Stomach (tissue), 9 donors: ENCODE results near the gene PCNT. TPM values are rescaled to one million over a fixed set of nuclear protein-coding genes. Genes with fewer than 3 reads are reported as not detected.

ENCODE experiments used
- DNase-seq, 2 donors: peaks; one replicate each; pipeline versions ENCODE4 v3.0.0 to v3.0.0-alpha.2; 2013 to 2019
- H3K27ac ChIP-seq, 5 donors: fragments of 200-600 bp in 4 of 5; sonication (generic) in 4 of 5; one replicate each; pipeline ENCODE4 v1.5.1; 2013 to 2019; ENCODE audit warnings: mild to moderate bottlenecking in 1 of 5, moderate library complexity in 1 of 5
- H3K27me3 ChIP-seq, 3 donors: fragments of 200-600 bp; sonication (generic); one replicate each; pipeline ENCODE4 v1.5.1; 2017 to 2019; ENCODE audit warnings: mixed run types in 1 of 3
- H3K36me3 ChIP-seq, 4 donors: fragments of 200-600 bp; sonication (generic); 1 replicate in 3 of 4; 2 replicates in 1 of 4; pipeline ENCODE4 v1.5.1; 2016 to 2019
- H3K4me1 ChIP-seq, 4 donors: fragments of 200-600 bp; sonication (generic); one replicate each; pipeline ENCODE4 v1.5.1; 2016 to 2019
- H3K4me3 ChIP-seq, 4 donors: fragments of 200-600 bp; sonication (generic) in 3 of 4; one replicate each; pipeline ENCODE4 v1.5.1; 2016 to 2019; ENCODE audit warnings: mild to moderate bottlenecking in 1 of 4
- H3K9me3 ChIP-seq, 4 donors: fragments of 200-600 bp; sonication (generic); one replicate each; pipeline ENCODE4 v1.5.1; 2016 to 2019
- EP300 ChIP-seq: sonication (generic); formaldehyde crosslinking; IDR thresholded peaks from one replicate; pipeline ENCODE4 v1.6.1; 2017; ENCODE audit warnings: antibody characterized with exemption
- POLR2A ChIP-seq, 4 donors: fragments of 450-650 bp; IDR thresholded peaks; one replicate each; pipeline ENCODE4 v1.6.1; 2016; ENCODE audit warnings: antibody characterized with exemption in 4 of 4, control low read depth in 2 of 4, mild to moderate bottlenecking in 1 of 4, moderate library complexity in 1 of 4
- POLR2AphosphoS5 ChIP-seq, 3 donors: sonication (generic); formaldehyde crosslinking; IDR thresholded peaks; one replicate each; pipeline ENCODE4 v1.6.1; 2016; ENCODE audit warnings: antibody characterized with exemption in 3 of 3
- WGBS, 5 donors: extraction: QIAGEN DNeasy Blood & Tissue Kit in 3 of 5; methylation state at CpG; one replicate each; pipeline versions ENCODE4 v1.1.5 to v1.1.7; 2013 to 2018; 5-methylcytosine and 5-hydroxymethylcytosine counted together
- intact Hi-C: fragments of 100-400 bp; cut with DNase I; formaldehyde crosslinking; loops from one replicate; pipeline ENCODE4 v1.15.1; 2023; ENCODE audit warnings: low total_unique reads
- polyA plus RNA-seq, 3 donors: library from polyadenylated mRNA; stranded (reverse); fragments of 200-250 nt; gene quantifications; one replicate each; pipeline ENCODE4 v1.2.3, GENCODE V29; 2013
- total RNA-seq, 5 donors: library from RNA; depleted of rRNA; stranded (reverse); fragments of >200 nt; gene quantifications; one replicate each; pipeline versions ENCODE4 v1.1.0 to v1.2.3, GENCODE V29; 2014 to 2016
- TF ChIP-seq, protein P1 (sequence below), 7 experiments: fragments of 450-650 bp in 4 of 7; fragments of 200-600 bp in 3 of 7; sonication (generic) in 3 of 7; IDR thresholded peaks; one replicate each; pipeline ENCODE4 v1.5.1; 2016 to 2019; ENCODE audit warnings: antibody characterized with exemption in 7 of 7, control low read depth in 2 of 7, mild to moderate bottlenecking in 1 of 7
- donor health status: healthy with polysubstance abuse.
- donor health status: Bipolar disorder and iron deficiency.
- donor health status: healthy.

The PCNT gene
- total and polyA plus RNA-seq, 8 donors: 4.7 to 133 (median 38.4) TPM

DNA sequence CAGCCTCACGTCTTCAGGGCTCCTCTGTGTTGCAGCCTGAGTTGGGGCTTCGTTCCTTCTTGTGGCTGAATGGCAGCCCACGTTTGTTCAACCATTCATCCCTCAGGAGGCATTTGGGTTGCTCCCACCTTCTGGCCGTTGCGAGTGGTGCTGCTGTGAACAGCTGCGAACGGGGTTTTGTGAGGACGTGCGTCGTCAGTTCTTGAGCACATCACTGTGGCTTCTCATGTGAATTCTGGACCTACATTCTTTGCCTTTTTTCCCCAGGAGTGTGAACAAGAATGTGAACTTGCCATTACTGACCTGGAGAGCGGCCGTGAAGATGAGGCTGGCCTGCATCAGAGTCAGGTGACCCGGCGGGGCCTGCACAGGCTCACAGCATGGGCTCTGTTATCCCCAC, 21.9 kb downstream of the PCNT start:
- TF ChIP-seq EP300: no peak
- TF ChIP-seq POLR2AphosphoS5 (IDR thresholded peaks at IDR 0.05): no peak
- TF ChIP-seq, protein P1, sequence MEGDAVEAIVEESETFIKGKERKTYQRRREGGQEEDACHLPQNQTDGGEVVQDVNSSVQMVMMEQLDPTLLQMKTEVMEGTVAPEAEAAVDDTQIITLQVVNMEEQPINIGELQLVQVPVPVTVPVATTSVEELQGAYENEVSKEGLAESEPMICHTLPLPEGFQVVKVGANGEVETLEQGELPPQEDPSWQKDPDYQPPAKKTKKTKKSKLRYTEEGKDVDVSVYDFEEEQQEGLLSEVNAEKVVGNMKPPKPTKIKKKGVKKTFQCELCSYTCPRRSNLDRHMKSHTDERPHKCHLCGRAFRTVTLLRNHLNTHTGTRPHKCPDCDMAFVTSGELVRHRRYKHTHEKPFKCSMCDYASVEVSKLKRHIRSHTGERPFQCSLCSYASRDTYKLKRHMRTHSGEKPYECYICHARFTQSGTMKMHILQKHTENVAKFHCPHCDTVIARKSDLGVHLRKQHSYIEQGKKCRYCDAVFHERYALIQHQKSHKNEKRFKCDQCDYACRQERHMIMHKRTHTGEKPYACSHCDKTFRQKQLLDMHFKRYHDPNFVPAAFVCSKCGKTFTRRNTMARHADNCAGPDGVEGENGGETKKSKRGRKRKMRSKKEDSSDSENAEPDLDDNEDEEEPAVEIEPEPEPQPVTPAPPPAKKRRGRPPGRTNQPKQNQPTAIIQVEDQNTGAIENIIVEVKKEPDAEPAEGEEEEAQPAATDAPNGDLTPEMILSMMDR (IDR thresholded peaks at IDR 0.05): no peak
- TF ChIP-seq POLR2A (IDR thresholded peaks at IDR 0.05): no peak
- peaks cover 47 to 85% (median 75%) of the 10 kb centered on the region in 4 donors for H3K36me3 ChIP-seq
- H3K4me3 ChIP-seq: no peak overlapping the region
- no peaks in the 10 kb centered on the region for H3K9me3 ChIP-seq
- no peaks in the 10 kb centered on the region for H3K27me3 ChIP-seq
- H3K4me1 ChIP-seq: no peaks in the 10 kb centered on the region
- 87 to 96% (median 92%) methylated on average over 14 of the region's 14 CpGs for WGBS, 5 donors
- DNase-seq: no peak
- no peak overlapping the region for H3K27ac ChIP-seq
- intact Hi-C loops: no loop called here

DNA sequence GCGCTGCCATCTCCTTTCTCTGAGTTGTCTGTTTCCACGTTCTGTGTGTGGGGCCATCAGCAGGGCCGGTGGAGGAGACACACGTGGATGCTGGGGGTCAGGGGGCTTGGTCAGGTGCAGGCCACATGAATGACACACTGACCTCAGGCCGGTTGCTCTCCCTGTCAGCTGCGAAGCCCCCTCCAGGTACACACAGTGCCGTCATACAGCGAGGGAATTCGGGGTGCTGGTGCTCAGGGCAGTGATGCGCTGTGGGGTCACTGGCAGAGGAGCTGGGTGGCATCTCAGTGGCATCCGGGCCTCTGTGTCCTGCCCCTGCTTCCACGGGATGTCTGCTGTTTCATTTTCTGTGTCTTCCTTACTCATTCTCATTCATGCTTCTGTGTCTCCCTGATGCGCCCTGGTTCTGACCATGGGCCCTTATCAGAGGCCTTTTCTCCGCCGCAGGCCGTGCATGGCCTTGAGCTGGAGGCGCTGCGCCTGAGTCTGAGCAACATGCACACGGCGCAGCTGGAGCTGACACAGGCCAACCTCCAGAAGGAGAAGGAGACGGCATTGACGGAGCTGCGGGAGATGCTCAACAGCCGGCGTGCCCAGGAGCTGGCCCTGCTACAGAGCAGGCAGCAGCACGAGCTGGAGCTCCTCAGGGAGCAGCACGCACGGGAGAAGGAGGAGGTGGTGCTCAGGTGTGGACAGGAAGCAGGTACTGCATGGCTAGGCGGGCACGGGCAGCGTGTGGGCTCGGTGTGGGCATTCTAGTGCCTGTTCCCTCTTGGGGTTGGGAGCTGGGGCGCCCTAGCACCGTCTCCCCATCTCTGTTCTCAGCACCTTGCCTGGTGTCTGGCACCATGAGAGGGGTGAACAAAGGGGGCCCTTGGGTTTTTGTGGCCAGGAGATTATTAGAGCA, 22.6 kb downstream of the PCNT start:
- H3K36me3 ChIP-seq: peaks cover 53 to 90% (median 78%) of the 10 kb centered on the region in 4 donors
- 91 to 97% (median 96%) methylated on average over 33 to 34 of the region's 34 CpGs for WGBS, 5 donors
- no peaks in the 10 kb centered on the region for H3K4me1 ChIP-seq
- H3K27ac ChIP-seq: no peak overlapping the region
- H3K4me3 ChIP-seq: no peak overlapping the region
- H3K27me3 ChIP-seq: no peaks in the 10 kb centered on the region
- no peak for TF ChIP-seq POLR2AphosphoS5 (IDR thresholded peaks at IDR 0.05)
- no peak for TF ChIP-seq POLR2A (IDR thresholded peaks at IDR 0.05)
- TF ChIP-seq, protein P1 (IDR thresholded peaks at IDR 0.05): no peak
- no peak for TF ChIP-seq EP300
- no peak for DNase-seq
- intact Hi-C loops: no loop called here
- no peaks in the 10 kb centered on the region for H3K9me3 ChIP-seq

DNA sequence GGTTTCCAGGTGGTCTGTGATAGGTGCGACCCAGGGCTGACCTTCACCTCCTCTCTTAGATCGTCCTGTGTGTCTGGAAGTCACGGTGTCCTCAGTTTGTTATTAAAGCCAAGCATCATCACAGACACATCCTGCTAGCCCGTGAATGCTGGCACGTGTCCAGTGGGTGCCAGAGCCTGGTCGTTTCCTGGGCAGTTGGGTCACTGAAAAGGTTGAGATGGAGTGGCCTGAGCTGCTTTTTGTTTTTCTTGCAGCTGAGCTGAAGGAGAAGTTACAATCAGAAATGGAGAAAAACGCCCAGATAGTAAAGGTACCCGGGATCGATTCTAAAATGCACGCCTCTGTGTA, 23.2 kb downstream of the PCNT start:
- no peaks in the 10 kb centered on the region for H3K27me3 ChIP-seq
- 71 to 82% (median 78%) methylated on average over 10 of the region's 10 CpGs for WGBS, 5 donors
- intact Hi-C loops: no loop called here
- H3K36me3 ChIP-seq: peaks cover 59 to 90% (median 81%) of the 10 kb centered on the region in 4 donors
- no peak overlapping the region for H3K27ac ChIP-seq
- TF ChIP-seq POLR2A (IDR thresholded peaks at IDR 0.05) (no peak), POLR2AphosphoS5 (IDR thresholded peaks at IDR 0.05) (no peak), EP300 (no peak)
- TF ChIP-seq, protein P1 (IDR thresholded peaks at IDR 0.05): no peak
- H3K4me1 ChIP-seq: no peaks in the 10 kb centered on the region
- no peaks in the 10 kb centered on the region for H3K9me3 ChIP-seq
- H3K4me3 ChIP-seq: no peak overlapping the region
- no peak for DNase-seq

DNA sequence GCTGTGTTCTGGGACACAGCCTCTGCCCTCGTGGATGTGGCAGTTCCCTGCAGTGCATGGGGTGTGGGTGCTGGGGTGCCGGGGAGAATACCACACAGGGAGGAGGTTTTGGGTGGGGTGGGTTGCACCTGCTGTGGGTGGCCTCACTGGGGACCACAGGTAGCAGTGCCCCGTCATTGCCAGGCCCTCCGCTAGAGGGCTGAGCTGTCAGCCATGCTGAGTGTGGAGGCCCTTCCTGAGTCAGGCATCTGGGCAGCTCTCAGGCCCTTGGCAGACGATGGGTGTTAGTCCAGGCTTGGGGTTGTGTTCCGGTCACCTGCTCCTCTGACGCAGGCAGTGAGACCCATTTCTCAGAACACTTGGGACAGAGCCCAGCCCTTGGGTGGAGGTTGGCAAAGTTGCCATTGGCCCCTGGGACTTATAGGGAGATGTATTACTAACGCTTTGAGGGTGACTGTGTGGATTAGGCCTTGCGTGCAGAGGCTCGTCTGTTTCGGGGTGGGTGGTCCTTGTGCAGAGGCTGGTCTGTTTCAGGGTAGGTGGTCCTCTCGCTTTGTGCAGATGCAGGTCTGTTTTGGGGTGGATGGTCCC, 23.9 kb downstream of the PCNT start:
- no peak for DNase-seq
- H3K36me3 ChIP-seq: peaks cover 64 to 90% (median 86%) of the 10 kb centered on the region in 4 donors

More for the DNA sequence above, 23.9 kb downstream of the PCNT start:
- 80 to 93% (median 90%) methylated on average over 9 to 12 of the region's 12 CpGs for WGBS, 5 donors
- H3K27ac ChIP-seq: no peak overlapping the region
- no peak overlapping the region for H3K4me3 ChIP-seq
- H3K27me3 ChIP-seq: no peaks in the 10 kb centered on the region
- H3K4me1 ChIP-seq: no peaks in the 10 kb centered on the region
- intact Hi-C loops: no loop called here
- TF ChIP-seq EP300 (no peak), POLR2AphosphoS5 (IDR thresholded peaks at IDR 0.05) (no peak), POLR2A (IDR thresholded peaks at IDR 0.05) (no peak)
- TF ChIP-seq, protein P1 (IDR thresholded peaks at IDR 0.05): no peak
- no peaks in the 10 kb centered on the region for H3K9me3 ChIP-seq
